GM12872 (cell line): ENCODE data around the gene XPA.

Source experiments
- TF ChIP-seq, protein P1 (sequence below): IDR thresholded peaks from 3 replicates; pipeline ENCODE4 v1.5.1; 2011; ENCODE audit warnings: low read depth, mild to moderate bottlenecking, low read length, moderate library complexity; ENCODE audit not compliant: insufficient read depth

Gene XPA

DNA sequence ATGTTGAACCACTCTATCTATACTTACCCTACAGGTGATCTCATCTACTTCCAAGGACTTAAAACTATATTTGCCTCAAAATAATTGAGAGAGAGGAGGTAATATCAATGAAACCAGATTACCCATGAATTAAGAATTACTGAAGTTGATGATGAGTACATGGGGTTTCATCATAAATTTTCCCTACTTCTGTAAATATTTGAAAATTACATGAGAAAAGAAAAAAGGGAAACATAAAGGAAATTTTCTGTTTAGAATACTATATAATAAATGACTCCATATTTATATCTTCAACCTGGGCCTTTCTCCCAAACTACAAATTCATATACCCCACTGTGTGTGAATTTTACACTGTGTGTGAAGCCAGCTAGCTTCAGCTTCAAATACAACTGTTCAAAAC is 66.5 kb downstream of the XPA start:
- TF ChIP-seq, protein P1, sequence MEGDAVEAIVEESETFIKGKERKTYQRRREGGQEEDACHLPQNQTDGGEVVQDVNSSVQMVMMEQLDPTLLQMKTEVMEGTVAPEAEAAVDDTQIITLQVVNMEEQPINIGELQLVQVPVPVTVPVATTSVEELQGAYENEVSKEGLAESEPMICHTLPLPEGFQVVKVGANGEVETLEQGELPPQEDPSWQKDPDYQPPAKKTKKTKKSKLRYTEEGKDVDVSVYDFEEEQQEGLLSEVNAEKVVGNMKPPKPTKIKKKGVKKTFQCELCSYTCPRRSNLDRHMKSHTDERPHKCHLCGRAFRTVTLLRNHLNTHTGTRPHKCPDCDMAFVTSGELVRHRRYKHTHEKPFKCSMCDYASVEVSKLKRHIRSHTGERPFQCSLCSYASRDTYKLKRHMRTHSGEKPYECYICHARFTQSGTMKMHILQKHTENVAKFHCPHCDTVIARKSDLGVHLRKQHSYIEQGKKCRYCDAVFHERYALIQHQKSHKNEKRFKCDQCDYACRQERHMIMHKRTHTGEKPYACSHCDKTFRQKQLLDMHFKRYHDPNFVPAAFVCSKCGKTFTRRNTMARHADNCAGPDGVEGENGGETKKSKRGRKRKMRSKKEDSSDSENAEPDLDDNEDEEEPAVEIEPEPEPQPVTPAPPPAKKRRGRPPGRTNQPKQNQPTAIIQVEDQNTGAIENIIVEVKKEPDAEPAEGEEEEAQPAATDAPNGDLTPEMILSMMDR = no peak

- TF ChIP-seq, protein P1 = no peak
Observed at GRCh38 chr9:97629156-97629555, 68.0 kb downstream of the XPA start.

DNA sequence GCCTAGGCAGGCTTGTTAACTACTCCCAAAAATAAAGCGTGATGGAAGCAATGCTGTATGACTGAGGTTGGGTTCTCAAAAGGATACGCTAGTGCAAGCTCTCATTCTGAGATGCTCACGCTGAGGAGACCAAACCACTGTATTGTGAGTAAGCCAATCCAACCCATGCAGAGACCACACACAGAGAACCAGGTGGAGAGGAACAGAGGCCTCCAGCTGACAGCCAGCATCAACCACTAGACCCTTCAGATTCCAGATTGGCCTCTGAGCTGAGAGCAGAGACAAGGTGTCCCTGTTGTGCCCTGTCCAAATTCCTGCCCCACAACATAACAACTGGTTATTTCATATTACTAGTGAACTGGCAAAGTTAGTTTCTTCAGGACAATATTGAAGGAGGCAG is 68.5 kb downstream of the XPA start:
- TF ChIP-seq, protein P1 = no peak

- TF ChIP-seq, protein P1 = no peak
Observed at GRCh38 chr9:97627624-97628023, 69.5 kb downstream of the XPA start.

DNA sequence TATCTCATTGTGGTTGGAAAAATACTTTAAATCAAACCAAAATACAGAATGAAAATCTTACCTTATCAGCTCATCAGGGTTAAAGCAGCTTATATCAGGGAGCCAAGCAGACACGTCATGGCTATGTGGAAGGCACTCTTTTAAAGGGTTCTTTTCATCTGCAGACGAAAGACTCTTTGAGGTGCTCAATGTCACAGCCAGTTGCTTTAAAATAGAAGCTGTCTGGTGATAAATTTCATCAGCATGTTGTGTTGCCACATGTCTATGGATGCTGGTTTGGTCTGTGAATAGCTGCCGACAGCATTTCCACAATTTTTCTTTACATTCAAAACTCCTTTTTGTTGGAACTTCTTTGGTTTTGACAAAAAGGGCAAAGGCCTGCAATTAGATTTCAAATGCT is 71.5 kb downstream of the XPA start:
- TF ChIP-seq, protein P1 = no peak
